Measurements from ENCODE around the gene TNFRSF19.

TNFRSF19 gene

DNA sequence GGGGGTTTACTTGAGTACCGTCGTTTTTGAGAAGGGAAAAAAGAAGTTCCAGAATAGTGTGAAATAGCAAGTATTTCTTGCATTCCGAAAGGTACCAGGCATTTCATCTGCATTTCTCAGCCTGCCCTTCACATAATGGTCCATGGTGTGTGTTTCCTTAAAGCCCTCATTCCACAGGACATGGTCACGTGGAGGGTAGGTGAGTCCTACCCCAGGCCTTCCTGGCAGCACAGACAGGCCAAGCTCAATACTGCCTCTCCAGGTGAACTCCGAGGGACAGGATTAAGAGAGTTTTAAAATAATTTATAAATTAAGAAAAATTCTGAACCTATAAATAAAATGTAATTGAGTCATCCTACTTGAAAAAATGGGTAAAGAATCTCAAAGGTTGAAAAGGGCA lies 64.7 kb downstream of the TNFRSF19 start:
- no peak overlapping the region for H3K4me3 ChIP-seq (ENCODE audit: low read depth, low read length)
- H3K4me2 ChIP-seq (ENCODE audit: low read length) = no peak overlapping the region
- no peak overlapping the region for H3K4ac ChIP-seq (ENCODE audit: low read depth, low read length)

DNA sequence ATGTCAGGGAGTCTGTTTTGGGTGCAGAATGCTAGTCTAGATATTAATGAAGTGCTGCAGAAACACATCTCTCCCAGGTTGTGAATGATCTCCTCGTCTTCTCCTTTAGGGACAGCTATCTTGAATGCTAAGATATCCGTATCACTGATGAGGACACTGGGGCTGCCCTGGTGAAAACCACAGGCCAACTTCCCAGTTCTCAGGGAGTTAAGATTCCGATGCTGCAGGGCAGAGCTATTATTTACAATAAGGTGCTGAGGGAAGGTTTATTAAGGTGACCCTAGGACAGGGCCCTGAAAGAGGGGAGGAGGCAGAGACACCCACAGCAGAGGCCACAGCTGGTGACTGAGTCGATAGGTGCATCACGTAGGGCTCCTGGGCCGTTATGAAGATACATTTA lies 66.1 kb downstream of the TNFRSF19 start:
- WGBS (ENCODE audit: extremely low coverage, insufficient coverage, insufficient read length) = no CpG with 5 or more reads among the region's 6 CpGs
- DNase-seq = no peak
- H2AK5ac ChIP-seq (ENCODE audit: low read length) = no peak overlapping the region
- no peak overlapping the region for H4K8ac ChIP-seq (ENCODE audit: low read depth, low read length)
- H3K4me2 ChIP-seq (ENCODE audit: low read length) = no peak overlapping the region
- H3K79me2 ChIP-seq (ENCODE audit: control insufficient read depth, insufficient read depth, low read length, poor library complexity) = no peaks in the 10 kb centered on the region
- peaks cover 6% of the 10 kb centered on the region for H3K79me1 ChIP-seq (ENCODE audit: low read length)
- H3K4me3 ChIP-seq (ENCODE audit: low read depth, low read length) = no peak overlapping the region
- H3K36me3 ChIP-seq (ENCODE audit: control insufficient read depth in 1 of 2, insufficient read depth in 2 of 2, low read length in 2 of 2) = peaks cover 17 to 20% of the 10 kb centered on the region in 2 experiments
- H4K91ac ChIP-seq (ENCODE audit: low read depth, low read length) = no peak overlapping the region
- H3K9me3 ChIP-seq (ENCODE audit: insufficient read depth, low read depth, low read length) = no peaks in the 10 kb centered on the region
- no peak overlapping the region for H4K12ac ChIP-seq (ENCODE audit: low read depth, low read length)
- H3K4me1 ChIP-seq (ENCODE audit: control insufficient read depth in 1 of 2, insufficient read depth in 2 of 2, low read length in 2 of 2) = peaks cover 5 to 12% of the 10 kb centered on the region in 2 experiments
- no peak overlapping the region for H2BK120ac ChIP-seq (ENCODE audit: insufficient read depth, low read length, poor library complexity)
- no peak overlapping the region for H3K27ac ChIP-seq (ENCODE audit: low read depth, low read length)
- no peak overlapping the region for H2BK5ac ChIP-seq (ENCODE audit: low read depth, low read length, poor library complexity)
- no peak overlapping the region for H3K14ac ChIP-seq (ENCODE audit: low read length)
- no peak overlapping the region for H3K18ac ChIP-seq (ENCODE audit: low read length)
- no peak overlapping the region for H3K9ac ChIP-seq (ENCODE audit: low read length)
- H3K4ac ChIP-seq (ENCODE audit: low read depth, low read length) = peak overlapping the region; percentile 2
- H3K27me3 ChIP-seq (ENCODE audit: insufficient read depth, low read length) = no peaks in the 10 kb centered on the region
- H2AFZ ChIP-seq (ENCODE audit: insufficient read depth, low read length, poor library complexity) = no peak overlapping the region
- no peak overlapping the region for H3K23ac ChIP-seq (ENCODE audit: low read length)
- no peak overlapping the region for H2BK12ac ChIP-seq (ENCODE audit: low read length)

More for the DNA sequence above, 64.7 kb downstream of the TNFRSF19 start:
- peaks cover 13% of the 10 kb centered on the region for H3K79me1 ChIP-seq (ENCODE audit: low read length)
- no peaks in the 10 kb centered on the region for H3K9me3 ChIP-seq (ENCODE audit: insufficient read depth, low read depth, low read length)
- H4K8ac ChIP-seq (ENCODE audit: low read depth, low read length) = no peak overlapping the region
- no peak overlapping the region for H2BK5ac ChIP-seq (ENCODE audit: low read depth, low read length, poor library complexity)
- H3K4me1 ChIP-seq (ENCODE audit: control insufficient read depth in 1 of 2, insufficient read depth in 2 of 2, low read length in 2 of 2) = peaks cover 11 to 17% of the 10 kb centered on the region in 2 experiments
- peaks cover 17 to 18% of the 10 kb centered on the region in 2 experiments for H3K36me3 ChIP-seq (ENCODE audit: control insufficient read depth in 1 of 2, insufficient read depth in 2 of 2, low read length in 2 of 2)
- peak overlapping the region; percentile 21 for H3K23ac ChIP-seq (ENCODE audit: low read length)
- H3K79me2 ChIP-seq (ENCODE audit: control insufficient read depth, insufficient read depth, low read length, poor library complexity) = no peaks in the 10 kb centered on the region
- peak in 1 of 2 donors; percentile 7 for DNase-seq
- H2BK120ac ChIP-seq (ENCODE audit: insufficient read depth, low read length, poor library complexity) = no peak overlapping the region
- H3K14ac ChIP-seq (ENCODE audit: low read length) = no peak overlapping the region
- no CpG with 5 or more reads among the region's 5 CpGs for WGBS (ENCODE audit: extremely low coverage, insufficient coverage, insufficient read length)
- H2BK12ac ChIP-seq (ENCODE audit: low read length) = no peak overlapping the region
- H4K91ac ChIP-seq (ENCODE audit: low read depth, low read length) = no peak overlapping the region
- H2AFZ ChIP-seq (ENCODE audit: insufficient read depth, low read length, poor library complexity) = no peak overlapping the region
- H3K27ac ChIP-seq (ENCODE audit: low read depth, low read length) = no peak overlapping the region
- no peak overlapping the region for H3K18ac ChIP-seq (ENCODE audit: low read length)
- no peaks in the 10 kb centered on the region for H3K27me3 ChIP-seq (ENCODE audit: insufficient read depth, low read length)
- no peak overlapping the region for H4K12ac ChIP-seq (ENCODE audit: low read depth, low read length)
- no peak overlapping the region for H2AK5ac ChIP-seq (ENCODE audit: low read length)
- H3K9ac ChIP-seq (ENCODE audit: low read length) = no peak overlapping the region

DNA sequence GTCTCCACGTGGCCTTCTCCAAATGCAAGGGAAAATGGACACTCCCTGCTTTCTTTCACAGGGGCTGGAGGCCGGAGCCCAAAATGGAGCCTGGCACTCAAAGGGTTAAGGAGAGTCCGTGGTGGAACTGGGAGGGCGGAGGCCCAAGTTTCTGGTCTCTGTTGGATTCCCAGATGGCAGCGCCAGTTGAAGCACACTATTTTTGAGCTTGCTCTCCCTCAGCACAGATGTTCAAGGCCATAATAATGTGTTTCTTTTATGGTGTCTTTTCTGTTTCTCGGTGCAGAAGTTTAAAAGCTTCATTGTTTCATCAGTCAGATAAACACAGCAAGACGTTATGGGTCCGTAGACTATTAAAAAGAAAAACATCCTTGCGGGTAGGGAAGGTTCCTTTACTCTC lies 67.6 kb downstream of the TNFRSF19 start:
- Histone ChIP-seq H4K8ac (ENCODE audit: low read depth, low read length) (no peak overlapping the region), H2BK120ac (ENCODE audit: insufficient read depth, low read length, poor library complexity) (no peak overlapping the region), H3K14ac (ENCODE audit: low read length) (no peak overlapping the region), H2AFZ (ENCODE audit: insufficient read depth, low read length, poor library complexity) (no peak overlapping the region), H3K4ac (ENCODE audit: low read depth, low read length) (no peak overlapping the region), H3K27ac (ENCODE audit: low read depth, low read length) (no peak overlapping the region), H3K27me3 (ENCODE audit: insufficient read depth, low read length) (no peaks in the 10 kb centered on the region), H3K4me1 (ENCODE audit: control insufficient read depth in 1 of 2, insufficient read depth in 2 of 2, low read length in 2 of 2) (peaks cover 0 to 2% of the 10 kb centered on the region in 2 experiments), H3K79me1 (ENCODE audit: low read length) (no peaks in the 10 kb centered on the region), H3K4me3 (ENCODE audit: low read depth, low read length) (no peak overlapping the region), H3K4me2 (ENCODE audit: low read length) (no peak overlapping the region), H3K36me3 (ENCODE audit: control insufficient read depth in 1 of 2, insufficient read depth in 2 of 2, low read length in 2 of 2) (peaks cover 17 to 22% of the 10 kb centered on the region in 2 experiments), H3K18ac (ENCODE audit: low read length) (peak overlapping the region; percentile 46), H3K23ac (ENCODE audit: low read length) (no peak overlapping the region), H4K91ac (ENCODE audit: low read depth, low read length) (no peak overlapping the region), H2AK5ac (ENCODE audit: low read length) (no peak overlapping the region), H2BK12ac (ENCODE audit: low read length) (no peak overlapping the region), H3K79me2 (ENCODE audit: control insufficient read depth, insufficient read depth, low read length, poor library complexity) (no peaks in the 10 kb centered on the region), H3K9ac (ENCODE audit: low read length) (no peak overlapping the region), H2BK5ac (ENCODE audit: low read depth, low read length, poor library complexity) (no peak overlapping the region), H3K9me3 (ENCODE audit: insufficient read depth, low read depth, low read length) (no peaks in the 10 kb centered on the region), H4K12ac (ENCODE audit: low read depth, low read length) (no peak overlapping the region)
- WGBS (ENCODE audit: extremely low coverage, insufficient coverage, insufficient read length) = no CpG with 5 or more reads among the region's 9 CpGs
- no peak for DNase-seq

DNA sequence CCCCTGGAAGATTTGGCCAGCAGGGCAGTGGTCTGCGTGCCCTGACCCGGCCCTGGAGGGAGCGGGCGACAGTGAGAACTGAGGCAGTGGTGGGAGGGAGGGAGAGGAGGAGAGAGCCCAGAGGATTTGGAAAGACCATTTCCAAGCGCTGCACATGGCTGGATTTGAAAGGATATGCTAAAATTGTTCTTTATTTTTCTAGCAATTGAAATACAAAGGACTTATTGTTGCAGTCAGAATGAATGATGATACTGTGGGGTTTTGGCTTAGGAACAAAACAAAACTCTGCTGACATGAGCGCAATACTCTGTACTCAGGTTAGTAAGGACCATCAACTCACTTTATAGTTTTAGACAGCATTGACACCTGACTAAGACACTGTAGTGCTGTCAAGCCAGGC lies 69.5 kb downstream of the TNFRSF19 start:
- Histone ChIP-seq H3K23ac (ENCODE audit: low read length) (no peak overlapping the region), H2BK5ac (ENCODE audit: low read depth, low read length, poor library complexity) (no peak overlapping the region), H3K9me3 (ENCODE audit: insufficient read depth, low read depth, low read length) (no peaks in the 10 kb centered on the region), H2BK120ac (ENCODE audit: insufficient read depth, low read length, poor library complexity) (no peak overlapping the region), H3K4me2 (ENCODE audit: low read length) (no peak overlapping the region), H3K27ac (ENCODE audit: low read depth, low read length) (no peak overlapping the region), H2BK12ac (ENCODE audit: low read length) (no peak overlapping the region), H4K91ac (ENCODE audit: low read depth, low read length) (no peak overlapping the region), H3K18ac (ENCODE audit: low read length) (no peak overlapping the region), H3K27me3 (ENCODE audit: insufficient read depth, low read length) (no peaks in the 10 kb centered on the region), H3K79me1 (ENCODE audit: low read length) (no peaks in the 10 kb centered on the region), H3K4me1 (ENCODE audit: control insufficient read depth in 1 of 2, insufficient read depth in 2 of 2, low read length in 2 of 2) (peaks cover 0 to under 1% of the 10 kb centered on the region in 2 experiments), H2AK5ac (ENCODE audit: low read length) (no peak overlapping the region), H3K79me2 (ENCODE audit: control insufficient read depth, insufficient read depth, low read length, poor library complexity) (no peaks in the 10 kb centered on the region), H2AFZ (ENCODE audit: insufficient read depth, low read length, poor library complexity) (no peak overlapping the region), H3K4me3 (ENCODE audit: low read depth, low read length) (no peak overlapping the region), H3K36me3 (ENCODE audit: control insufficient read depth in 1 of 2, insufficient read depth in 2 of 2, low read length in 2 of 2) (peaks cover 12 to 25% of the 10 kb centered on the region in 2 experiments), H3K14ac (ENCODE audit: low read length) (no peak overlapping the region), H4K8ac (ENCODE audit: low read depth, low read length) (no peak overlapping the region), H3K4ac (ENCODE audit: low read depth, low read length) (no peak overlapping the region), H3K9ac (ENCODE audit: low read length) (no peak overlapping the region), H4K12ac (ENCODE audit: low read depth, low read length) (no peak overlapping the region)
- no CpG with 5 or more reads among the region's 6 CpGs for WGBS (ENCODE audit: extremely low coverage, insufficient coverage, insufficient read length)
- DNase-seq = no peak
